Hepatocyte (in vitro differentiated cells): ENCODE measurements around the gene CELF5. TPM values are rescaled to one million over a fixed set of nuclear protein-coding genes. Genes with fewer than 3 reads are reported as not detected.
A peak's percentile ranks its signal among the peaks of the same experiment; 100 is the strongest.

Experiments used
- DNase-seq: peaks from one replicate; pipeline ENCODE4 v3.0.0-alpha.2; 2016; ENCODE audit warnings: low spot score
- H2AFZ ChIP-seq: fragments of 200-600 bp; sonication (generic); 2 replicates; pipeline ENCODE4 v1.6.0; 2016; ENCODE audit warnings: antibody characterized with exemption, mild to moderate bottlenecking
- H3K27ac ChIP-seq: fragments of 200-600 bp; sonication (generic); 2 replicates; pipeline ENCODE4 v1.5.1; 2016; ENCODE audit warnings: mild to moderate bottlenecking
- H3K27me3 ChIP-seq: fragments of 200-600 bp; sonication (generic); 2 replicates; pipeline ENCODE4 v1.6.1; 2016
- H3K36me3 ChIP-seq: fragments of 200-600 bp; sonication (generic); replicated peaks from 2 replicates; pipeline ENCODE4 v1.5.1; 2016; ENCODE audit warnings: low read depth; ENCODE audit not compliant: insufficient read depth
- H3K4me1 ChIP-seq: fragments of 200-600 bp; sonication (generic); 2 replicates; pipeline ENCODE4 v1.5.1; 2016; ENCODE audit warnings: mild to moderate bottlenecking, moderate library complexity; ENCODE audit not compliant: insufficient read depth
- H3K4me2 ChIP-seq: fragments of 200-600 bp; sonication (generic); 2 replicates; pipeline ENCODE4 v1.6.0; 2016
- H3K4me3 ChIP-seq: fragments of 200-600 bp; sonication (generic); 2 replicates; pipeline ENCODE4 v1.5.1; 2016; ENCODE audit warnings: mild to moderate bottlenecking
- H3K79me2 ChIP-seq: fragments of 200-600 bp; sonication (generic); 2 replicates; pipeline ENCODE4 v1.6.0; 2017; ENCODE audit warnings: mild to moderate bottlenecking
- H3K9me2 ChIP-seq: fragments of 200-600 bp; sonication (generic); replicated peaks from 2 replicates; pipeline ENCODE4 v1.6.0; 2017; ENCODE audit warnings: mild to moderate bottlenecking; ENCODE audit not compliant: insufficient read depth
- H3K9me3 ChIP-seq: fragments of 200-600 bp; sonication (generic); 2 replicates; pipeline ENCODE4 v1.5.1; 2016; ENCODE audit warnings: low read depth, mild to moderate bottlenecking
- H4K20me1 ChIP-seq: fragments of 200-600 bp; sonication (generic); 2 replicates; pipeline ENCODE4 v1.6.0; 2016; ENCODE audit warnings: mild to moderate bottlenecking; ENCODE audit not compliant: insufficient read depth, poor library complexity, severe bottlenecking
- CTCF ChIP-seq: fragments of 200-600 bp; sonication (generic); IDR thresholded peaks from 2 replicates; pipeline ENCODE4 v1.5.1; 2016; ENCODE audit warnings: antibody characterized with exemption, mild to moderate bottlenecking; ENCODE audit not compliant: poor library complexity
- EZH2 ChIP-seq: fragments of 200-600 bp; sonication (generic); IDR thresholded peaks from 2 replicates; pipeline ENCODE4 v1.6.1; 2016; ENCODE audit warnings: antibody characterized with exemption, mild to moderate bottlenecking, borderline replicate concordance
- EZH2phosphoT487 ChIP-seq: fragments of 200-600 bp; sonication (generic); IDR thresholded peaks from one replicate; pipeline ENCODE4 v1.6.1; 2018; ENCODE audit warnings: antibody characterized with exemption, mild to moderate bottlenecking, low read depth, moderate library complexity; ENCODE audit not compliant: unreplicated experiment, severe bottlenecking
- WGBS: methylation state at CpG from one replicate; pipeline ENCODE4 v1.1.6; 2016; ENCODE audit warnings: low lambda C conversion rate; ENCODE audit errors: missing lambda C conversion rate; 5-methylcytosine and 5-hydroxymethylcytosine counted together
- polyA plus RNA-seq: library from polyadenylated mRNA; unstranded; fragments of >200 nt; fragmentation: Nextera tagmentation; extraction: Ambion mirVana; gene quantifications from 2 replicates; pipeline ENCODE4 v1.2.1, GENCODE V29; 2016
- total RNA-seq: library from RNA; depleted of rRNA; stranded (reverse); fragments of >200 nt; gene quantifications from 2 replicates; pipeline ENCODE4 v1.2.3, GENCODE V29; 2014

CELF5 gene
- total and polyA plus RNA-seq, 2 experiments from 2014 or later, result 0.03 to 0.17 TPM

DNA sequence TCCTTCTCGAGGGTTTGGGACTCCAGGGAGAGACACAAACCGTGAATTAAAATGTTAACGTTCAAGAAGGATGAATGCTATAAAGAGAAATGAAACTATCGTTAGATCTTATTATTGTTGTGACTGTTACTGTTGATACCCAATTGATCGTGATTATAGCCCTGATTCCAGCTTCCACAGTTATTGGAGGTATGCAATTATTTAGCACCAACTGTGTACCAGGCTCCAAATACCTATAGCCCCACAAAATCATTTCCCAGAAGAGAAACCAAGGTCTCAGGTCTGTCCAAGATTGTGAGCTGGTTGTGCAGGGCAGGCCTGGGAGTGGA, 111.9 kb downstream of the CELF5 start:
- Histone ChIP-seq H3K79me2 (no peaks in the 10 kb centered on the region), H3K9me3 (no peaks in the 10 kb centered on the region), H3K27me3 (peaks cover 7% of the 10 kb centered on the region), H3K4me1 (peaks cover 24% of the 10 kb centered on the region), H3K4me2 (peak overlapping the region; percentile 60), H3K9me2 (no peaks in the 10 kb centered on the region), H2AFZ (no peak overlapping the region), H3K36me3 (no peaks in the 10 kb centered on the region), H3K27ac (peak overlapping the region; percentile 94), H3K4me3 (no peak overlapping the region), H4K20me1 (no peaks in the 10 kb centered on the region)
- WGBS, result 73% methylated on average over 5 of the region's 5 CpGs
- no peak for DNase-seq
- TF ChIP-seq EZH2 (no peak), CTCF (no peak), EZH2phosphoT487 (no peak)

DNA sequence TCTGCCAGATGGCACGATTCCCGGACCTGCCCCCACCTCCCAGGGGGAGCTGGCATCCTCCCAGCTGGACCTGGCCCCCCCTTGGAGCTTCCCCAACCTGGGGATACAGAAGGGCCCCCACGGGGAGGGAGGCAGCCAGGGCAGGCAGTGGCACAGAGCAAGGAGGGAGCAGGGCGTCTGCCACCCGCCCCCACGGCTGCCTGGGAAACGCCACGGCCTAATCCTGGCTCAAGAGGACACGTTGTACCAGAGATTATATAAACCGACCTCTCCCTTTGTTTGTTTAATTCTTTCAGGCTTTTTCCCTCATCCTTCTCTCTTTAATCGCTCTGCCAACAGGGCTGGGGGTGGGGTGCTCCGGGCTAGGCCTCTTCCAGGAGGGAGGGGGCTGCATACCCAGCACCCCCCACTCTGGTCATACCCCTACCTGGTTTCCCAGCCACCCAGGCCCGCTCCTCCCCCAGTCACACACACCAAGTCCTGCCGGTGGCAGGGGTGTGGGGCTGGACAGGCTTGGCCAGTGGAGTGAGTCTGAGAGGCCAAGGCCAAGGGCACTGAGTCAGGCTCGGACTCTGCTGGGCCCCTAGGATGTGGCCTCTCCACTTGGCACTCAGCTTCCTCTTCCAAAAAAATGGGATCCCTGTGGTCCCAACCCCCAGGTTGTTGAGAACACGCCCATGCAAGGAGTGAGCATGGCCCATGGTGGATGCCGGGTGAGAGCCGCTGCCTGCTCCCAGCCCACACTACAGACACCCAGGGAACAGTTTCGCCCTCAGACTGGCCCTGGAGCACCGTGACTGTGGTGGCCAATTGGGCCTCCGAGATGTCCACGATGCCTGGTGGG, 112.4 kb downstream of the CELF5 start:
- H3K9me2 ChIP-seq, result no peaks in the 10 kb centered on the region

GRCh38 chr19:3338541-3339181, 114.2 kb downstream of the CELF5 start:
- H3K4me3 ChIP-seq, result no peak overlapping the region
- no peaks in the 10 kb centered on the region for H3K27me3 ChIP-seq
- no peaks in the 10 kb centered on the region for H3K9me2 ChIP-seq
- H3K9me3 ChIP-seq, result no peaks in the 10 kb centered on the region
- TF ChIP-seq EZH2phosphoT487, result no peak
- no peak for TF ChIP-seq CTCF
- no peak for TF ChIP-seq EZH2
- no peak overlapping the region for H3K27ac ChIP-seq
- H2AFZ ChIP-seq, result no peak overlapping the region
- H3K79me2 ChIP-seq, result no peaks in the 10 kb centered on the region
- H3K4me2 ChIP-seq, result no peak overlapping the region
- DNase-seq, result no peak
- H3K4me1 ChIP-seq, result peaks cover 24% of the 10 kb centered on the region
- no peaks in the 10 kb centered on the region for H3K36me3 ChIP-seq
- no peaks in the 10 kb centered on the region for H4K20me1 ChIP-seq
- WGBS, result 79% methylated on average over 9 of the region's 12 CpGs

More for the DNA sequence above, 112.4 kb downstream of the CELF5 start:
- H3K36me3 ChIP-seq, result no peaks in the 10 kb centered on the region
- H3K4me2 ChIP-seq, result peak overlapping the region; percentile 60
- peaks cover 7% of the 10 kb centered on the region for H3K27me3 ChIP-seq
- H3K9me3 ChIP-seq, result no peaks in the 10 kb centered on the region
- H3K4me1 ChIP-seq, result peaks cover 24% of the 10 kb centered on the region
- no peaks in the 10 kb centered on the region for H4K20me1 ChIP-seq
- no peak for TF ChIP-seq CTCF
- no peak for TF ChIP-seq EZH2phosphoT487
- no peak for TF ChIP-seq EZH2
- DNase-seq, result peak; percentile 84
- no peaks in the 10 kb centered on the region for H3K79me2 ChIP-seq
- H2AFZ ChIP-seq, result no peak overlapping the region
- WGBS, result 44% methylated on average over 22 of the region's 22 CpGs
- H3K27ac ChIP-seq, result peak overlapping the region; percentile 94
- no peak overlapping the region for H3K4me3 ChIP-seq
